ENCODE data around the gene MELK. TPM values are rescaled to one million over a fixed set of nuclear protein-coding genes. Genes with fewer than 3 reads are reported as not detected.

The MELK gene
- total and polyA plus RNA-seq, 10 donors, result 0.64 to 9.3 (median 2.9) TPM

- 4 to 23% (median 14%) methylated on average over 1 of the region's 1 CpG for WGBS, 5 donors
- Histone ChIP-seq H3K4me1 (no peaks in the 10 kb centered on the region), H3K27ac (no peak overlapping the region), H3K27me3 (replicated peaks in 1 of 7) (no peaks in the 10 kb centered on the region), H3K9me3 (no peaks in the 10 kb centered on the region), H3K4me3 (no peak overlapping the region), H3K36me3 (peaks cover 0 to 10% (median 0%) of the 10 kb centered on the region in 6 donors)
- intact Hi-C loops (cut with DNase I; ENCODE audit: low total_unique reads), result loop anchor here (10.0 kb wide), 1 partner anchor 92 kb away; no protein-coding TSS in a partner anchor
- TF ChIP-seq CTCF (IDR thresholded peaks at IDR 0.05 in 8 of 11, conservative IDR thresholded peaks at IDR 0.05 in 3 of 11), result peak in 8 of 11 experiments; percentile 17 to 51 (median 40)
- no peak for TF ChIP-seq POLR2A (IDR thresholded peaks at IDR 0.05)
- DNase-seq, result no peak
Measured at GRCh38 chr9:36632892-36633291, 60.2 kb downstream of the MELK start.

GRCh38 chr9:36637491-36638270 lies 65.0 kb downstream of the MELK start:
- H3K36me3 ChIP-seq, result peaks cover 0 to 19% (median 0%) of the 10 kb centered on the region in 6 donors
- WGBS, 5 donors, result 90 to 97% (median 94%) methylated on average over 2 of the region's 2 CpGs
- peak in 1 of 11 experiments; percentile 16 for TF ChIP-seq CTCF (IDR thresholded peaks at IDR 0.05 in 8 of 11, conservative IDR thresholded peaks at IDR 0.05 in 3 of 11)
- no peak for TF ChIP-seq POLR2A (IDR thresholded peaks at IDR 0.05)
- TF ChIP-seq POLR2AphosphoS5 (IDR thresholded peaks at IDR 0.05), result no peak
- no peaks in the 10 kb centered on the region for H3K9me3 ChIP-seq
- no peaks in the 10 kb centered on the region for H3K4me1 ChIP-seq
- no peak overlapping the region for H3K4me3 ChIP-seq
- no peaks in the 10 kb centered on the region for H3K27me3 ChIP-seq (replicated peaks in 1 of 7)
- no peak overlapping the region for H3K27ac ChIP-seq
- DNase-seq, result no peak
- intact Hi-C loops (cut with DNase I; ENCODE audit: low total_unique reads), result loop anchor here (10.0 kb wide), 1 partner anchor 87 kb away; no protein-coding TSS in a partner anchor

- Histone ChIP-seq H3K36me3 (peaks cover 0 to 21% (median 0%) of the 10 kb centered on the region in 6 donors), H3K4me3 (no peak overlapping the region), H3K27ac (no peak overlapping the region), H3K27me3 (replicated peaks in 1 of 7) (no peaks in the 10 kb centered on the region), H3K4me1 (no peaks in the 10 kb centered on the region), H3K9me3 (no peaks in the 10 kb centered on the region)
- intact Hi-C loops (cut with DNase I; ENCODE audit: low total_unique reads), result no loop called here
- TF ChIP-seq CTCF (IDR thresholded peaks at IDR 0.05 in 8 of 11, conservative IDR thresholded peaks at IDR 0.05 in 3 of 11), result no peak
- no peak for TF ChIP-seq POLR2AphosphoS5 (IDR thresholded peaks at IDR 0.05)
- no peak for TF ChIP-seq POLR2A (IDR thresholded peaks at IDR 0.05)
- 87 to 96% (median 93%) methylated on average over 6 of the region's 6 CpGs for WGBS, 5 donors
- DNase-seq, result no peak
Measured at GRCh38 chr9:36640771-36641381, 68.2 kb downstream of the MELK start.

- Histone ChIP-seq H3K27me3 (replicated peaks in 1 of 7) (no peaks in the 10 kb centered on the region), H3K4me1 (no peaks in the 10 kb centered on the region), H3K36me3 (peaks cover 0 to 14% (median 0%) of the 10 kb centered on the region in 6 donors), H3K9me3 (no peaks in the 10 kb centered on the region), H3K4me3 (no peak overlapping the region), H3K27ac (no peak overlapping the region)
- TF ChIP-seq POLR2A (IDR thresholded peaks at IDR 0.05), result no peak
- no peak for TF ChIP-seq CTCF (IDR thresholded peaks at IDR 0.05 in 8 of 11, conservative IDR thresholded peaks at IDR 0.05 in 3 of 11)
- no peak for TF ChIP-seq POLR2AphosphoS5 (IDR thresholded peaks at IDR 0.05)
- 95 to 100% (median 97%) methylated on average over 6 of the region's 6 CpGs for WGBS, 5 donors
- no peak for DNase-seq
- intact Hi-C loops (cut with DNase I; ENCODE audit: low total_unique reads), result no loop called here
Measured at GRCh38 chr9:36642817-36643216, 70.1 kb downstream of the MELK start.
